ENCODE results near the gene PJVK. TPM values are rescaled to one million over a fixed set of nuclear protein-coding genes. Genes with fewer than 3 reads are reported as not detected.

Gene PJVK
- total RNA-seq, 1 experiment from 2014 or later = 2.5 TPM

DNA sequence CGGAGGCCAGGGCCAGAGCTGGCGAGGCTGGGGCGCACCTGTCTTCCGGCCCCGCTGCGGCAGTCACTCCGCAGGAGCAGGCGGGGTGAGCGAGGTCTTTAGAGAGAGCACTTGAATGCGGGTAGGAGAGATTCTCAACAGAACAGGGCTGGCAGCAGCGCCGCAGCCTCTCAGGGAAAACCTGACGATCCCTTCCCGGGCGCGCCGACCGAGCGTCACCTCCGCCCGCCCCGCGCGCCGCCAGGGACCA lies 729 bp upstream of the PJVK start (continued):
- TF ChIP-seq, protein P1, sequence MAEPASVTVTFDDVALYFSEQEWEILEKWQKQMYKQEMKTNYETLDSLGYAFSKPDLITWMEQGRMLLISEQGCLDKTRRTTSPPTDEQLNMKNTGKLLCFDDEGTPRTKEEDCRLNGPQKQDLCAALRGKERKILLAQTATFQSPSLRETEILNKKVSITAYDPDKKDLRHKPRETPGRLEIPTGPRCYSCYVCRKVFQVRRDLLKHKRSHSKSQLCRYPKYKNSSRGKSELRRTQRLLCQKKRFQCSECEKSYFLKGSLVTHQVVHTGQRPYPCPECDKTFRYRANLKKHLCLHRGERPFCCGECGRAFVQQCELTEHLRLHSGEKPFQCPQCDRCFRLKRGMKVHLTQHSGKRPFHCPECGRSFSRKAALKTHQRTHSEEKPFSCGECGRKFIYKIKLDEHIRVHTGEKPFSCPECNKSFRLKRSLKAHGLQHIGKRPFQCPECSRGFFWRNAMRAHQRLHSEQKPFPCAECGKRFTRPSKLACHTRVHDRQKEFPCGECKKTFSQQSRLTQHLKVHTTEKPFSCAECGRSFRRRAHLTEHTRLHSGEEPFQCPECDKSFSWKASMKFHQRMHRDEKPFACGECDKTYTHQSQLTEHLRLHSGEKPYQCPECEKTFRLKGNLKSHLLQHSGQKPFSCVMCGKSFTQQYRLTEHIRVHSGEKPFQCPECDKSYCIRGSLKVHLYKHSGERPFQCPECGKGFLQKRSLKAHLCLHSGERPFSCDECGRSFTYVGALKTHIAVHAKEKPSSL (CRISPR knock-in tag; conservative IDR thresholded peaks at IDR 0.05) = no peak
- TF ChIP-seq ZNF263 (CRISPR knock-in tag; IDR thresholded peaks at IDR 0.05; ENCODE audit: low read depth) (peak; percentile 11; the same call in 1 of the 2 replicates), ZBTB21 (CRISPR knock-in tag; IDR thresholded peaks at IDR 0.05; ENCODE audit: borderline replicate concordance) (no peak), ZNF317 (CRISPR knock-in tag; IDR thresholded peaks at IDR 0.05; ENCODE audit: borderline replicate concordance, low read depth) (no peak), NFATC4 (CRISPR knock-in tag; IDR thresholded peaks at IDR 0.05) (no peak), OVOL2 (CRISPR knock-in tag; IDR thresholded peaks at IDR 0.05; ENCODE audit: borderline replicate concordance) (no peak), ZNF219 (CRISPR knock-in tag; IDR thresholded peaks at IDR 0.05; ENCODE audit: borderline replicate concordance) (no peak), FOXP1 (CRISPR knock-in tag; IDR thresholded peaks at IDR 0.05; ENCODE audit: borderline replicate concordance) (peak; percentile 59; the same call in 1 of the 2 replicates), TEAD4 (CRISPR knock-in tag; IDR thresholded peaks at IDR 0.05) (no peak), GRHL2 (CRISPR knock-in tag; IDR thresholded peaks at IDR 0.05; ENCODE audit: insufficient replicate concordance, severe bottlenecking) (no peak), IRF2 (CRISPR knock-in tag; IDR thresholded peaks at IDR 0.05; ENCODE audit: borderline replicate concordance, low read depth) (no peak)
- TF ChIP-seq, protein P2, sequence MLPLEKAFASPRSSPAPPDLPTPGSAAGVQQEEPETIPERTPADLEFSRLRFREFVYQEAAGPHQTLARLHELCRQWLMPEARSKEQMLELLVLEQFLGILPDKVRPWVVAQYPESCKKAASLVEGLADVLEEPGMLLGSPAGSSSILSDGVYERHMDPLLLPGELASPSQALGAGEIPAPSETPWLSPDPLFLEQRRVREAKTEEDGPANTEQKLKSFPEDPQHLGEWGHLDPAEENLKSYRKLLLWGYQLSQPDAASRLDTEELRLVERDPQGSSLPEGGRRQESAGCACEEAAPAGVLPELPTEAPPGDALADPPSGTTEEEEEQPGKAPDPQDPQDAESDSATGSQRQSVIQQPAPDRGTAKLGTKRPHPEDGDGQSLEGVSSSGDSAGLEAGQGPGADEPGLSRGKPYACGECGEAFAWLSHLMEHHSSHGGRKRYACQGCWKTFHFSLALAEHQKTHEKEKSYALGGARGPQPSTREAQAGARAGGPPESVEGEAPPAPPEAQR (CRISPR knock-in tag; IDR thresholded peaks at IDR 0.05) = no peak
- TF ChIP-seq, protein P3, sequence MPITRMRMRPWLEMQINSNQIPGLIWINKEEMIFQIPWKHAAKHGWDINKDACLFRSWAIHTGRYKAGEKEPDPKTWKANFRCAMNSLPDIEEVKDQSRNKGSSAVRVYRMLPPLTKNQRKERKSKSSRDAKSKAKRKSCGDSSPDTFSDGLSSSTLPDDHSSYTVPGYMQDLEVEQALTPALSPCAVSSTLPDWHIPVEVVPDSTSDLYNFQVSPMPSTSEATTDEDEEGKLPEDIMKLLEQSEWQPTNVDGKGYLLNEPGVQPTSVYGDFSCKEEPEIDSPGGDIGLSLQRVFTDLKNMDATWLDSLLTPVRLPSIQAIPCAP (CRISPR knock-in tag; IDR thresholded peaks at IDR 0.05) = no peak
- TF ChIP-seq, protein P4, sequence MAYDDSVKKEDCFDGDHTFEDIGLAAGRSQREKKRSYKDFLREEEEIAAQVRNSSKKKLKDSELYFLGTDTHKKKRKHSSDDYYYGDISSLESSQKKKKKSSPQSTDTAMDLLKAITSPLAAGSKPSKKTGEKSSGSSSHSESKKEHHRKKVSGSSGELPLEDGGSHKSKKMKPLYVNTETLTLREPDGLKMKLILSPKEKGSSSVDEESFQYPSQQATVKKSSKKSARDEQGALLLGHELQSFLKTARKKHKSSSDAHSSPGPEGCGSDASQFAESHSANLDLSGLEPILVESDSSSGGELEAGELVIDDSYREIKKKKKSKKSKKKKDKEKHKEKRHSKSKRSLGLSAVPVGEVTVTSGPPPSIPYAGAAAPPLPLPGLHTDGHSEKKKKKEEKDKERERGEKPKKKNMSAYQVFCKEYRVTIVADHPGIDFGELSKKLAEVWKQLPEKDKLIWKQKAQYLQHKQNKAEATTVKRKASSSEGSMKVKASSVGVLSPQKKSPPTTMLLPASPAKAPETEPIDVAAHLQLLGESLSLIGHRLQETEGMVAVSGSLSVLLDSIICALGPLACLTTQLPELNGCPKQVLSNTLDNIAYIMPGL (CRISPR knock-in tag; IDR thresholded peaks at IDR 0.05) = no peak
- TF ChIP-seq, protein P5, sequence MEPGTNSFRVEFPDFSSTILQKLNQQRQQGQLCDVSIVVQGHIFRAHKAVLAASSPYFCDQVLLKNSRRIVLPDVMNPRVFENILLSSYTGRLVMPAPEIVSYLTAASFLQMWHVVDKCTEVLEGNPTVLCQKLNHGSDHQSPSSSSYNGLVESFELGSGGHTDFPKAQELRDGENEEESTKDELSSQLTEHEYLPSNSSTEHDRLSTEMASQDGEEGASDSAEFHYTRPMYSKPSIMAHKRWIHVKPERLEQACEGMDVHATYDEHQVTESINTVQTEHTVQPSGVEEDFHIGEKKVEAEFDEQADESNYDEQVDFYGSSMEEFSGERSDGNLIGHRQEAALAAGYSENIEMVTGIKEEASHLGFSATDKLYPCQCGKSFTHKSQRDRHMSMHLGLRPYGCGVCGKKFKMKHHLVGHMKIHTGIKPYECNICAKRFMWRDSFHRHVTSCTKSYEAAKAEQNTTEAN (CRISPR knock-in tag; IDR thresholded peaks at IDR 0.05) = no peak
- TF ChIP-seq, protein P6, sequence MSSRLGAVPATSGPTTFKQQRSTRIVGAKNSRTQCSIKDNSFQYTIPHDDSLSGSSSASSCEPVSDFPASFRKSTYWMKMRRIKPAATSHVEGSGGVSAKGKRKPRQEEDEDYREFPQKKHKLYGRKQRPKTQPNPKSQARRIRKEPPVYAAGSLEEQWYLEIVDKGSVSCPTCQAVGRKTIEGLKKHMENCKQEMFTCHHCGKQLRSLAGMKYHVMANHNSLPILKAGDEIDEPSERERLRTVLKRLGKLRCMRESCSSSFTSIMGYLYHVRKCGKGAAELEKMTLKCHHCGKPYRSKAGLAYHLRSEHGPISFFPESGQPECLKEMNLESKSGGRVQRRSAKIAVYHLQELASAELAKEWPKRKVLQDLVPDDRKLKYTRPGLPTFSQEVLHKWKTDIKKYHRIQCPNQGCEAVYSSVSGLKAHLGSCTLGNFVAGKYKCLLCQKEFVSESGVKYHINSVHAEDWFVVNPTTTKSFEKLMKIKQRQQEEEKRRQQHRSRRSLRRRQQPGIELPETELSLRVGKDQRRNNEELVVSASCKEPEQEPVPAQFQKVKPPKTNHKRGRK (CRISPR knock-in tag; IDR thresholded peaks at IDR 0.05; ENCODE audit: borderline replicate concordance) = 0 out of 2 replicates have a peak, but pooled peaks have one; percentile 62
- TF ChIP-seq, protein P7, sequence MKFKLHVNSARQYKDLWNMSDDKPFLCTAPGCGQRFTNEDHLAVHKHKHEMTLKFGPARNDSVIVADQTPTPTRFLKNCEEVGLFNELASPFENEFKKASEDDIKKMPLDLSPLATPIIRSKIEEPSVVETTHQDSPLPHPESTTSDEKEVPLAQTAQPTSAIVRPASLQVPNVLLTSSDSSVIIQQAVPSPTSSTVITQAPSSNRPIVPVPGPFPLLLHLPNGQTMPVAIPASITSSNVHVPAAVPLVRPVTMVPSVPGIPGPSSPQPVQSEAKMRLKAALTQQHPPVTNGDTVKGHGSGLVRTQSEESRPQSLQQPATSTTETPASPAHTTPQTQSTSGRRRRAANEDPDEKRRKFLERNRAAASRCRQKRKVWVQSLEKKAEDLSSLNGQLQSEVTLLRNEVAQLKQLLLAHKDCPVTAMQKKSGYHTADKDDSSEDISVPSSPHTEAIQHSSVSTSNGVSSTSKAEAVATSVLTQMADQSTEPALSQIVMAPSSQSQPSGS (CRISPR knock-in tag; IDR thresholded peaks at IDR 0.05; ENCODE audit: borderline replicate concordance, low read depth) = no peak
- TF ChIP-seq, protein P8, sequence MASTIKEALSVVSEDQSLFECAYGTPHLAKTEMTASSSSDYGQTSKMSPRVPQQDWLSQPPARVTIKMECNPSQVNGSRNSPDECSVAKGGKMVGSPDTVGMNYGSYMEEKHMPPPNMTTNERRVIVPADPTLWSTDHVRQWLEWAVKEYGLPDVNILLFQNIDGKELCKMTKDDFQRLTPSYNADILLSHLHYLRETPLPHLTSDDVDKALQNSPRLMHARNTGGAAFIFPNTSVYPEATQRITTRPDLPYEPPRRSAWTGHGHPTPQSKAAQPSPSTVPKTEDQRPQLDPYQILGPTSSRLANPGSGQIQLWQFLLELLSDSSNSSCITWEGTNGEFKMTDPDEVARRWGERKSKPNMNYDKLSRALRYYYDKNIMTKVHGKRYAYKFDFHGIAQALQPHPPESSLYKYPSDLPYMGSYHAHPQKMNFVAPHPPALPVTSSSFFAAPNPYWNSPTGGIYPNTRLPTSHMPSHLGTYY (CRISPR knock-in tag; IDR thresholded peaks at IDR 0.05) = 0 out of 2 replicates have a peak, but pooled peaks have one; percentile 37
- TF ChIP-seq, protein P9, sequence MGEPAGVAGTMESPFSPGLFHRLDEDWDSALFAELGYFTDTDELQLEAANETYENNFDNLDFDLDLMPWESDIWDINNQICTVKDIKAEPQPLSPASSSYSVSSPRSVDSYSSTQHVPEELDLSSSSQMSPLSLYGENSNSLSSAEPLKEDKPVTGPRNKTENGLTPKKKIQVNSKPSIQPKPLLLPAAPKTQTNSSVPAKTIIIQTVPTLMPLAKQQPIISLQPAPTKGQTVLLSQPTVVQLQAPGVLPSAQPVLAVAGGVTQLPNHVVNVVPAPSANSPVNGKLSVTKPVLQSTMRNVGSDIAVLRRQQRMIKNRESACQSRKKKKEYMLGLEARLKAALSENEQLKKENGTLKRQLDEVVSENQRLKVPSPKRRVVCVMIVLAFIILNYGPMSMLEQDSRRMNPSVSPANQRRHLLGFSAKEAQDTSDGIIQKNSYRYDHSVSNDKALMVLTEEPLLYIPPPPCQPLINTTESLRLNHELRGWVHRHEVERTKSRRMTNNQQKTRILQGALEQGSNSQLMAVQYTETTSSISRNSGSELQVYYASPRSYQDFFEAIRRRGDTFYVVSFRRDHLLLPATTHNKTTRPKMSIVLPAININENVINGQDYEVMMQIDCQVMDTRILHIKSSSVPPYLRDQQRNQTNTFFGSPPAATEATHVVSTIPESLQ (CRISPR knock-in tag; IDR thresholded peaks at IDR 0.05) = no peak
- TF ChIP-seq, protein P10, sequence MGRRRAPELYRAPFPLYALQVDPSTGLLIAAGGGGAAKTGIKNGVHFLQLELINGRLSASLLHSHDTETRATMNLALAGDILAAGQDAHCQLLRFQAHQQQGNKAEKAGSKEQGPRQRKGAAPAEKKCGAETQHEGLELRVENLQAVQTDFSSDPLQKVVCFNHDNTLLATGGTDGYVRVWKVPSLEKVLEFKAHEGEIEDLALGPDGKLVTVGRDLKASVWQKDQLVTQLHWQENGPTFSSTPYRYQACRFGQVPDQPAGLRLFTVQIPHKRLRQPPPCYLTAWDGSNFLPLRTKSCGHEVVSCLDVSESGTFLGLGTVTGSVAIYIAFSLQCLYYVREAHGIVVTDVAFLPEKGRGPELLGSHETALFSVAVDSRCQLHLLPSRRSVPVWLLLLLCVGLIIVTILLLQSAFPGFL (CRISPR knock-in tag; IDR thresholded peaks at IDR 0.05; ENCODE audit: borderline replicate concordance) = no peak
- TF ChIP-seq, protein P11, sequence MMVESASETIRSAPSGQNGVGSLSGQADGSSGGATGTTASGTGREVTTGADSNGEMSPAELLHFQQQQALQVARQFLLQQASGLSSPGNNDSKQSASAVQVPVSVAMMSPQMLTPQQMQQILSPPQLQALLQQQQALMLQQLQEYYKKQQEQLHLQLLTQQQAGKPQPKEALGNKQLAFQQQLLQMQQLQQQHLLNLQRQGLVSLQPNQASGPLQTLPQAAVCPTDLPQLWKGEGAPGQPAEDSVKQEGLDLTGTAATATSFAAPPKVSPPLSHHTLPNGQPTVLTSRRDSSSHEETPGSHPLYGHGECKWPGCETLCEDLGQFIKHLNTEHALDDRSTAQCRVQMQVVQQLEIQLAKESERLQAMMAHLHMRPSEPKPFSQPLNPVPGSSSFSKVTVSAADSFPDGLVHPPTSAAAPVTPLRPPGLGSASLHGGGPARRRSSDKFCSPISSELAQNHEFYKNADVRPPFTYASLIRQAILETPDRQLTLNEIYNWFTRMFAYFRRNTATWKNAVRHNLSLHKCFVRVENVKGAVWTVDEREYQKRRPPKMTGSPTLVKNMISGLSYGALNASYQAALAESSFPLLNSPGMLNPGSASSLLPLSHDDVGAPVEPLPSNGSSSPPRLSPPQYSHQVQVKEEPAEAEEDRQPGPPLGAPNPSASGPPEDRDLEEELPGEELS (CRISPR knock-in tag; IDR thresholded peaks at IDR 0.05) = no peak

Measured in WTC11 (cell line).